ENCODE data around the gene VARS2. TPM values are rescaled to one million over a fixed set of nuclear protein-coding genes. Genes with fewer than 3 reads are reported as not detected.

The VARS2 gene
- total and polyA plus RNA-seq, 2 donors (not counting 1 experiment from before 2014, with no cell fraction given): 27.1 to 41.6 TPM

DNA sequence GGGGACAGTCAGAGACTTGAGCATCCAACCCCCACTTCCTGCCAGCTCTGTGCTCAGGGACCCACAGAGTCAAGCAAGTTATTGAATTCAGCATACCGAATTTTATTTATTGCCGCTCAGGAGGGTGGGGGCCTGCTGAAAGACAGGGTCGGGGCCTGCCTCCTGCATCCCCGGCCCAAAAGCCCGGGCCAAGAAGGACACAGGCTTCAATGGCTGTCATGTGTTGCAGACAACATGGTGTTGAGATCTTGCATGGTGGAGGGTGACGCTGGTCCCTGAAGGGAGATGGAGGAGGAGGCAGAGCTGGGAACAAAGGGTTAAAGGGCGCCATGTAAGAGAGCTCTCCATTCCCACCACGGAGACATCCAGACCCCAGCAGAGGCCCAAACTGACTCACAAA, 17.2 kb downstream of the VARS2 start:
- intact Hi-C loops (cut with micrococcal nuclease): no loop called here
- H3K4me3 ChIP-seq (ENCODE audit: control extremely low read depth in 1 of 5, extremely low read depth in 1 of 5, insufficient read depth in 1 of 5, low read depth in 2 of 5, low read length in 4 of 5): no peak overlapping the region
- H3K27me3 Mint-ChIP-seq: peaks cover 14% of the 10 kb centered on the region
- POLR2A ChIA-PET: no interaction called here
- H3K4me3 Mint-ChIP-seq: no peak overlapping the region
- no peak overlapping the region for H3K27ac ChIP-seq (ENCODE audit: low read length in 2 of 2)
- no peaks in the 10 kb centered on the region for H4K20me1 ChIP-seq (ENCODE audit: control insufficient read depth, insufficient read depth, low read length, poor library complexity, severe bottlenecking)
- 80% methylated on average over 7 of the region's 8 CpGs for WGBS (ENCODE audit: insufficient coverage)
- peaks cover 6% of the 10 kb centered on the region for H3K9me3 Mint-ChIP-seq (ENCODE audit: insufficient read depth)
- CTCF ChIA-PET: no interaction called here
- ATAC-seq (ENCODE audit: low read depth): no peak
- H3K27me3 ChIP-seq (replicated peaks in 1 of 4; ENCODE audit: control extremely low read depth in 1 of 4, control insufficient read depth in 3 of 4, insufficient read depth in 4 of 4, low read length in 3 of 4): peaks cover 0 to 3% (median under 1%) of the 10 kb centered on the region in 4 experiments
- no peaks in the 10 kb centered on the region for H3K4me1 Mint-ChIP-seq
- no peak overlapping the region for H3K27ac Mint-ChIP-seq
- no peak for TF ChIP-seq EZH2 (IDR thresholded peaks at IDR 0.05; ENCODE audit: borderline replicate concordance, insufficient read depth, low read depth, low read length, poor library complexity, severe bottlenecking)
- TF ChIP-seq CTCF (IDR thresholded peaks at IDR 0.05): no peak
- DNase-seq: no peak
- no peak overlapping the region for H3K4me2 ChIP-seq (replicated peaks; ENCODE audit: low read depth, low read length, poor library complexity, severe bottlenecking)
- no peaks in the 10 kb centered on the region for H3K79me2 ChIP-seq (ENCODE audit: control insufficient read depth, insufficient read depth, low read length)
- no peak overlapping the region for H3K9ac ChIP-seq (ENCODE audit: low read length)
- no peaks in the 10 kb centered on the region for H3K4me1 ChIP-seq (ENCODE audit: control insufficient read depth in 2 of 2, insufficient read depth in 2 of 2, low read length in 2 of 2)
- H3K36me3 ChIP-seq (replicated peaks in 1 of 2; ENCODE audit: control extremely low read depth in 1 of 2, control insufficient read depth in 1 of 2, extremely low read depth in 1 of 2, insufficient read depth in 2 of 2, low read length in 1 of 2): peaks cover under 1 to 6% of the 10 kb centered on the region in 2 experiments
- H2AFZ ChIP-seq (ENCODE audit: insufficient read depth, low read depth, low read length, poor library complexity, severe bottlenecking): no peak overlapping the region
- peaks cover 0 to 11% (median 6%) of the 10 kb centered on the region in 3 donors for H3K9me3 ChIP-seq (ENCODE audit: control extremely low read depth in 1 of 3, control insufficient read depth in 2 of 3, insufficient read depth in 1 of 3, low read length in 2 of 3)

DNA sequence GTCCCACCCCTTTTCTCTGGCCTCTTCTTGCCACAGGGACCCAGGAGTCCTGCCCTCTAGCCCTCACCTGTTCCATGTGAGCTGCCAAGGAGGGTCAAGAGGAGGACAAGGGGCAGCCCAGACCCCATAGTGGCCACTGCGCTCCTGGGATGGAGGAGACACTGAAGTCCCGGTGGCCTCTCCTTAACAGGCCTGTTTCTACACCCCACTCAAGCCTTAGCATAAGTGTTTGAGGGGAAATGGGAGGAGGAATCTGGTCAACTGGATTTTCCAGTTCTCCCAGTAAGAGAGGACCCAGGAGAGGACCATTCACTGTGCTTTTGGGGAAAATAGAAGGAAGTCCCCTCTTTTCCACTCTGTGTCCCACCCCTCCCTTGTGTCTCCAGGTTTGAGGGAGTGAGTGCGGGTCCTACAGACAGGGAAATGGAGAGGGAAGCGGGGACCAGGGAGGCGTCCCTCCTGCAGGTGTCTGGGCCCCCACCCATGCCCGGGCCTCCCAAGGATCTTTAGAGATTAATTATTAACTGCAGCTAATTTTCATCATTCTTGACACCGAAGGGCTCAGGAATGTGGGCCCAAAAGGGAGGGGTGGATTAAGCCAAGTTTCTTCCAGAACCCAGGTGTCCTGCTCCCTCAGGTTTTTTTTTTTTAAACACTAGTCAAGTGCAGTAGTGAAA, 18.1 kb downstream of the VARS2 start, which contains the start of gene SFTA2:
Gene SFTA2, minus strand, starts transcription at position 202 of the 677 bp plus-strand sequence. Its CDS starts 74 bp downstream, at position 128.
- no peak for DNase-seq
- Histone ChIP-seq H3K4me1 (ENCODE audit: control insufficient read depth in 2 of 2, insufficient read depth in 2 of 2, low read length in 2 of 2) (no peaks in the 10 kb centered on the region), H3K9me3 (ENCODE audit: control extremely low read depth in 1 of 3, control insufficient read depth in 2 of 3, insufficient read depth in 1 of 3, low read length in 2 of 3) (peaks cover 0 to 11% (median 6%) of the 10 kb centered on the region in 3 donors), H3K4me2 (replicated peaks; ENCODE audit: low read depth, low read length, poor library complexity, severe bottlenecking) (no peak within 1 kb of the TSS), H3K4me3 (ENCODE audit: control extremely low read depth in 1 of 5, extremely low read depth in 1 of 5, insufficient read depth in 1 of 5, low read depth in 2 of 5, low read length in 4 of 5) (no peak within 1 kb of the TSS), H3K27ac (ENCODE audit: low read length in 2 of 2) (no peak within 1 kb of the TSS), H3K9ac (ENCODE audit: low read length) (no peak within 1 kb of the TSS), H3K79me2 (ENCODE audit: control insufficient read depth, insufficient read depth, low read length) (no peaks in the 10 kb centered on the region), H3K36me3 (replicated peaks in 1 of 2; ENCODE audit: control extremely low read depth in 1 of 2, control insufficient read depth in 1 of 2, extremely low read depth in 1 of 2, insufficient read depth in 2 of 2, low read length in 1 of 2) (no peaks in the 10 kb centered on the region), H2AFZ (ENCODE audit: insufficient read depth, low read depth, low read length, poor library complexity, severe bottlenecking) (no peak within 1 kb of the TSS), H4K20me1 (ENCODE audit: control insufficient read depth, insufficient read depth, low read length, poor library complexity, severe bottlenecking) (no peaks in the 10 kb centered on the region), H3K27me3 (replicated peaks in 1 of 4; ENCODE audit: control extremely low read depth in 1 of 4, control insufficient read depth in 3 of 4, insufficient read depth in 4 of 4, low read length in 3 of 4) (peaks cover 0 to 3% (median under 1%) of the 10 kb centered on the region in 4 experiments)
- TF ChIP-seq CTCF (IDR thresholded peaks at IDR 0.05): no peak
- no peak for TF ChIP-seq EZH2 (IDR thresholded peaks at IDR 0.05; ENCODE audit: borderline replicate concordance, insufficient read depth, low read depth, low read length, poor library complexity, severe bottlenecking)
- ATAC-seq (ENCODE audit: low read depth): no peak
- no peak within 1 kb of the TSS for H3K27ac Mint-ChIP-seq
- peaks cover 18% of the 10 kb centered on the region for H3K27me3 Mint-ChIP-seq
- POLR2A ChIA-PET: no interaction called here
- no peaks in the 10 kb centered on the region for H3K4me1 Mint-ChIP-seq
- H3K9me3 Mint-ChIP-seq (ENCODE audit: insufficient read depth): peaks cover 6% of the 10 kb centered on the region
- 90% methylated on average over 2 of the region's 7 CpGs for WGBS (ENCODE audit: insufficient coverage)
- CTCF ChIA-PET: no interaction called here
- H3K4me3 Mint-ChIP-seq: no peak within 1 kb of the TSS
- intact Hi-C loops (cut with micrococcal nuclease): no loop called here

Data from B cell (primary cell).